HFF-Myc (cell line): ENCODE results near the gene CISTR.

ENCODE experiments used
- DNase-seq: peaks from one replicate; pipeline ENCODE4 v3.0.0-alpha.2; 2011; ENCODE audit warnings: low read depth; ENCODE audit errors: extremely low read depth
- H3K4me3 ChIP-seq: replicated peaks from 2 replicates; pipeline ENCODE4 v1.5.1; 2011; ENCODE audit warnings: low read depth, mild to moderate bottlenecking, control low read depth, low read length
- TF ChIP-seq, protein P1 (sequence below): IDR thresholded peaks from 2 replicates; pipeline ENCODE4 v1.5.1; 2012; ENCODE audit warnings: mild to moderate bottlenecking, low read depth, low read length, control low read depth; ENCODE audit errors: missing control alignments

The CISTR gene

DNA sequence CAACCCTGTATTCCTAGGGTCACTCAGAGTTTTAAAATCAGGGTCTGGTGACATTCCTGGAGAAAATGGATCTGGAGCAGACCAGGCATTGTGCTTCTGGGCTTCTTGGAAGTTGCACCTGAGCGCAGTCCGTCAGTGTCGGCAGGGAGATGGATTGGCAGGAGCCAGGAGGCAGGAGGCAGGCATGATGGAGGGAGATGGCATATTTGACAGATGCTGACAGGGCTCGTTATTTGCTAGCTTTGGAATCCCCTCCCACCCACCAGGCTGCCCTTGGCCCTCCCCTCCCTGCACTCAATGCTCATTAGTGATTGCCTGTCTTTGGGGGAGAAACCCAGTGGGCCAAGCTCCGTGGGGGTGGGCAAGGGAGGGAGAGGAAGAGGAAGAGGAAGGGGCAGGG lies 4.7 kb downstream of the CISTR start:
- no peak for DNase-seq
- no peak overlapping the region for H3K4me3 ChIP-seq
- TF ChIP-seq, protein P1, sequence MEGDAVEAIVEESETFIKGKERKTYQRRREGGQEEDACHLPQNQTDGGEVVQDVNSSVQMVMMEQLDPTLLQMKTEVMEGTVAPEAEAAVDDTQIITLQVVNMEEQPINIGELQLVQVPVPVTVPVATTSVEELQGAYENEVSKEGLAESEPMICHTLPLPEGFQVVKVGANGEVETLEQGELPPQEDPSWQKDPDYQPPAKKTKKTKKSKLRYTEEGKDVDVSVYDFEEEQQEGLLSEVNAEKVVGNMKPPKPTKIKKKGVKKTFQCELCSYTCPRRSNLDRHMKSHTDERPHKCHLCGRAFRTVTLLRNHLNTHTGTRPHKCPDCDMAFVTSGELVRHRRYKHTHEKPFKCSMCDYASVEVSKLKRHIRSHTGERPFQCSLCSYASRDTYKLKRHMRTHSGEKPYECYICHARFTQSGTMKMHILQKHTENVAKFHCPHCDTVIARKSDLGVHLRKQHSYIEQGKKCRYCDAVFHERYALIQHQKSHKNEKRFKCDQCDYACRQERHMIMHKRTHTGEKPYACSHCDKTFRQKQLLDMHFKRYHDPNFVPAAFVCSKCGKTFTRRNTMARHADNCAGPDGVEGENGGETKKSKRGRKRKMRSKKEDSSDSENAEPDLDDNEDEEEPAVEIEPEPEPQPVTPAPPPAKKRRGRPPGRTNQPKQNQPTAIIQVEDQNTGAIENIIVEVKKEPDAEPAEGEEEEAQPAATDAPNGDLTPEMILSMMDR: no peak

DNA sequence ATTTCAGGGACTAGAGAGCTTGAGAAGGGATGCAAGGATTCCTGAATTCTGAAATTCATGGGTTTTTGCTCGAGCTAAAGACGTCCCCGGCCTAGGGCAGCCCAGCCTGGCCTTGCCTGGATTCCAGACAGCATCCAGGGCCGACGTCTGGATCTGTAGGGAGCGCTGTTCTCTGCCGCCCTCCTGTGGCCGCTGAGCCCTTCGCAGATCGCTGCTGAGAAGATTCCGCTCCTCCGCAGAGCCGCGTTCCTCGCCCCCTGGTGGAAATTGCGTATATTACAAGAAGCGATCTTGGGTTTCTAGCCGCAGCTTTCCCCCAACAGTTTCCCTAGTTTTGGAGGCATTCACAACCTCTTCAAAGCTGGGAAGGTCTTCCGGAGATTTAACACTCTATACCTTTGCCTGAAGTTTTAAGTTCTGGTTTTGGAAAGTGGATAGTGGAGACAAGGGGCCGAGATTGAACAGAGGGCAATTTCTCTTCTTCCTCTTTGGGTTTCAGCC lies 5.1 kb downstream of the CISTR start:
- H3K4me3 ChIP-seq: no peak overlapping the region
- DNase-seq: peak; percentile 75
- TF ChIP-seq, protein P1: peak; percentile 100

DNA sequence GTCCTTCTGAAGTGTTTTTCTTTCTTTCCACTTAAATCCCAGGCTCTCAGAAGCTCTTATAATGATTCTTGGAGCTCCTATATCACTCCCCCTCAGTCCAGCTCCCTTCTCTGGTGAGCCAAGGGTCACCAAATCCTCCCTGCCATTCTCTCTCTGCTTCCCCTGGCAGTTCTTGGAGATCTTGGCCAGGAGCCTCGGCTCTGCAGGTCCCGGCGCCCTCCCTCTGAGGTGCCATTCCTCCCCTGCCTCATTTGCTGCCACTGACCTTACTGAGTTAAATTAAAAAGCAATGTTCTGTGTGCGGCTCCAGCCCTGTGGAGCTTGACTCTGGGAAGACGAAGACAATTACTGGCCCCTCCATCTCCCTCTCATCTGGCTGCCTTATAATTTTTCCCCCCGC lies 7.0 kb downstream of the CISTR start:
- TF ChIP-seq, protein P1: no peak
- no peak overlapping the region for H3K4me3 ChIP-seq
- no peak for DNase-seq

DNA sequence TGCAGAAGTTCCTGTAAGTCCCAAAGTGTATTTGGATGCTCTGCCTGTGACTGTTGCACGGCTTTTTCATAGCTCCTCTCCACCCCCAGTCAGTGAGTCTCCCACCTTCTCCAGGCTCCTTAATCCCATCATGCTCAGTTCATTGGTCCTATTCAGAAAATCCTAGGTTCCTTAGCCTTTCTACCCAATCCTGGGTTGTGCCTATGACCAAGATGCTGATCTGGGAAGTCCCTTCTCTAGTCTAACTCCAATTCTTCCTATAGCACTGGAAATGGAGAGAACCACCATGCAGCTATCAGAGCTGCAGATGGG lies 7.7 kb downstream of the CISTR start:
- no peak overlapping the region for H3K4me3 ChIP-seq
- no peak for DNase-seq
- TF ChIP-seq, protein P1: no peak

DNA sequence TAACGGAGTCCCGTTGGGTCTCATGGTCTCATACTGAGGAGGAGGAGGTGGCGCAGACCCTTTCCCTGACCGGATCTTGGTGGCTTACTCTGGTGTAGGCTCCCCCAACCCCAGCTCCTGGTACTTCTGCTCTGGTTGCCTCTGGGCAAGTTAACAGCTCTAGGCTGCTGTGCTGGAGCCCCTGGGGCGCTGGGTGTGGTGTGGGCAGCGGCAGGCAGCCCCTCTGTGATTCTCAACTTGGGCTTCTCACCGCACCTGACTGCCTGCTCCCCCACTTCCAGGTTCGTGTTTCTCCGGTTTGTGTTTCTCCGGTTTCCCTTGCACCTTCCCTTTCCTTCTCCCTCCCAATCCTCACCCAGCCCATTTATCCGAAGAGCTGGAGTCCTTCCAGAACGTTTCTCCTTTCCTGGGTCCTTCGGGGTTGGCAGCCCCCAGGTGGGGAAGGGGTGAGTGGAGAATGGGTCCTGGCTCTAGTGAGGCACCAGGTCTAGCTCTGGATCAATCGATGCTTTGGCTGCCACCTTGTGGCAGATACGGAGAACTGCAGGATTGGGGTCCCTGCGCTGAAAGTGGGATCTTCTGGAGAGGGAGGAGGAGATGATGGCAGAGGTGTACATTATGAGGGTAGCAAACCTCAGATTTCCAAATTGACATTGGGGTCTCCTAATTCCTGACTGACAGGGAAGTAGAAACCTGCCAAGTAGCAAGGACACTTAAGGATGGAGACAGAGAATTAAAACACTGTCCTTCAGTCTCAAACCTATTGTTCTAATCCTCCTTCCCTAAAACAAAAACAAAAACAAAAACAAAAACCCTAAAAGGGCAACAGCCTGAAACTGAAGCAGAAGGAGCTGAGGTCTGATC lies 8.3 kb downstream of the CISTR start:
- DNase-seq: no peak
- no peak overlapping the region for H3K4me3 ChIP-seq
- TF ChIP-seq, protein P1: peak; percentile 95

DNA sequence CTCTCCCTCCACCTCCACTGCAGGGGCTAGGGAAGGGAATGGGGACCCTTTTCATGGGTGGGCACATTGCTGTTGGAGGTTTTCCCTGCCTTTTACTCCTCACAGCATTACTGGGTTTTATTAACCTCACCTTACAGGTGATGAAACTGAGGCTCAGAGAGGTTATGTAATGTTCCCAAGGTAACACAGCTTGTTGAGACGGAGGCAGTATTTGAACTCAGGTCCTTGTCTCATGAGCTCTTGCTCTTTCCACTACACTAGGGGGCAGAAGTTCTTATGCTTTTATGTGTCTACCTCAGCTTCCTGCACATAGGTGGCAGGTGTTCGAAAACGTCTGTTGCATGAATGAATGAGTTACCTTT lies 11.7 kb downstream of the CISTR start:
- DNase-seq: no peak
- no peak overlapping the region for H3K4me3 ChIP-seq
- TF ChIP-seq, protein P1: no peak
